H1 (cell line): ENCODE measurements around the gene CCDC92B. TPM values are rescaled to one million over a fixed set of nuclear protein-coding genes. Genes with fewer than 3 reads are reported as not detected.

Experiments
- RBBP5 ChIP-seq: IDR thresholded peaks from 2 replicates; pipeline ENCODE4 v1.7.1; 2012; ENCODE audit warnings: low read depth, mild to moderate bottlenecking, inconsistent platforms, low read length, moderate library complexity, borderline replicate concordance
- polyA plus RNA-seq, 7 experiments: library from polyadenylated mRNA; depleted of rRNA in 3 of 7; stranded (reverse) in 5 of 7; unstranded in 2 of 7; fragments of >200 nt in 5 of 7; fragments of 200-250 nt in 2 of 7; gene quantifications; 1 replicate in 5 of 7; 2 replicates in 1 of 7; 4 replicates in 1 of 7; pipeline versions ENCODE4 v1.2.1 to v1.2.3, GENCODE V29; 2011 to 2013; ENCODE audit warnings: missing spikeins in 2 of 7, mixed read lengths in 2 of 7
- total RNA-seq: library from RNA; stranded (reverse); fragmentation: NEBNext Ultra II Directional; extraction: Animal tissue kit (Norgen Biotek cat#: 25700); gene quantifications from 2 replicates; pipeline ENCODE4 v1.2.1, GENCODE V29; 2021

CCDC92B gene
- total and polyA plus RNA-seq, 2 of the 8 experiments (the other 6 are each of a cell fraction or from before 2014, with no cell fraction given): 5.5 to 12.1 TPM

GRCh38 chr17:2716649-2717048, 32.8 kb downstream of the CCDC92B start (continued):
- no peak for TF ChIP-seq RBBP5
